HepG2 (cell line): ENCODE measurements around the gene ZNF221. TPM values are rescaled to one million over a fixed set of nuclear protein-coding genes. Genes with fewer than 3 reads are reported as not detected.

Experiments
- ATAC-seq: fragments of 200-7000 bp; cut with Tn5 transposase; 3 replicates; pipeline ENCODE4 v1.9.1; 2020; ENCODE audit warnings: mild to moderate bottlenecking, moderate library complexity
- BruUV-seq: library from RNA; stranded (reverse); fragments of 400-500 nt; replicated peaks from 2 replicates; lab custom pipeline; 2021; lab: Mats Ljungman, UMichigan
- CTCF ChIA-PET: fragments of 300-600 bp; formaldehyde crosslinking; extraction: SDS; loops from one replicate; lab custom pipeline; 2021; ENCODE audit warnings: low total read pairs, inconsistent platforms, low intra/inter-chr PET ratio; lab: Yijun Ruan, JAX
- POLR2A ChIA-PET: fragments of 350-600 bp; sonication (Branson Sonifier 250); formaldehyde crosslinking; loops from one replicate; lab custom pipeline; 2020; ENCODE audit warnings: antibody characterized with exemption, inconsistent platforms; lab: Yijun Ruan, JAX
- DNase-seq: peaks from one replicate; pipeline ENCODE4 v3.0.0-alpha.2; 2015; ENCODE audit warnings: low spot score
- FAIRE-seq: peaks from 3 replicates; lab custom pipeline; 2011; peaks lifted over from hg19 to GRCh38; lab: Jason Lieb, UNC
- H2AFZ ChIP-seq: one replicate; pipeline ENCODE4 v1.6.1; 2011; ENCODE audit warnings: low read length, inconsistent platforms
- H3K27ac ChIP-seq: fragments of 300-600 bp; 3 replicates; pipeline ENCODE4 v1.8.0; 2011; ENCODE audit warnings: mixed run types, mild to moderate bottlenecking, mixed read lengths, low read length, inconsistent platforms; ENCODE audit not compliant: insufficient read depth; ENCODE audit errors: extremely low read length
- H3K27me3 ChIP-seq, 2 experiments: fragments of 200-600 bp in 1 of 2; 2 replicates in 1 of 2; 3 replicates in 1 of 2; pipeline versions ENCODE4 v1.6.0 to v1.8.0; 2011; ENCODE audit warnings: low read length in 2 of 2, mild to moderate bottlenecking in 2 of 2, moderate library complexity in 2 of 2, inconsistent platforms in 1 of 2; ENCODE audit not compliant: insufficient read depth in 2 of 2, control insufficient read depth in 1 of 2
- H3K36me3 ChIP-seq, 2 experiments: fragments of 200-600 bp in 1 of 2; replicated peaks in 1 of 2; 2 replicates in 1 of 2; 3 replicates in 1 of 2; pipeline versions ENCODE4 v1.5.1 to v1.8.0; 2011; ENCODE audit warnings: low read length in 2 of 2, inconsistent platforms in 1 of 2; ENCODE audit not compliant: insufficient read depth in 2 of 2, control insufficient read depth in 1 of 2
- H3K4me1 ChIP-seq: 2 replicates; pipeline ENCODE4 v1.5.1; 2012; ENCODE audit warnings: low read length, inconsistent platforms; ENCODE audit not compliant: insufficient read depth
- H3K4me2 ChIP-seq: 2 replicates; pipeline ENCODE4 v1.6.0; 2011; ENCODE audit warnings: low read depth, low read length, inconsistent platforms
- H3K4me3 ChIP-seq, 3 experiments: fragments of 200-600 bp in 1 of 3; sonication (generic), shearing (Covaris generic) in 1 of 3; replicated peaks in 1 of 3; 2 replicates each; pipeline ENCODE4 v1.5.1; 2011 to 2016; ENCODE audit warnings: low read length in 3 of 3, inconsistent platforms in 2 of 3, low read depth in 2 of 3, mild to moderate bottlenecking in 2 of 3, control low read depth in 1 of 3, mixed read lengths in 1 of 3; ENCODE audit not compliant: insufficient read depth in 1 of 3
- H3K79me2 ChIP-seq: one replicate; pipeline ENCODE4 v1.6.1; 2011; ENCODE audit warnings: low read length, inconsistent platforms; ENCODE audit not compliant: insufficient read depth
- H3K9ac ChIP-seq: 2 replicates; pipeline ENCODE4 v1.6.0; 2011; ENCODE audit warnings: mild to moderate bottlenecking, low read depth, low read length, inconsistent platforms; ENCODE audit not compliant: insufficient read depth
- H3K9me3 ChIP-seq: 2 replicates; pipeline ENCODE4 v1.5.1; 2012; ENCODE audit warnings: mild to moderate bottlenecking, low read length
- H4K20me1 ChIP-seq: 2 replicates; pipeline ENCODE4 v1.6.0; 2011; ENCODE audit warnings: inconsistent platforms, mild to moderate bottlenecking, low read length, moderate library complexity; ENCODE audit not compliant: insufficient read depth
- CEBPB ChIP-seq: IDR thresholded peaks from 2 replicates; pipeline ENCODE4 v1.6.1; 2011; ENCODE audit warnings: low read depth, low read length, improper control_type of control experiment, borderline replicate concordance
- CREB1 ChIP-seq, 2 experiments: fragments of 450-650 bp in 1 of 2; IDR thresholded peaks; 2 replicates each; pipeline ENCODE4 v1.6.1; 2016 to 2017; ENCODE audit warnings: control low read depth in 1 of 2, mild to moderate bottlenecking in 1 of 2, missing compliant biosample characterization in 1 of 2, missing genetic modification characterization in 1 of 2
- DMAP1 ChIP-seq: IDR thresholded peaks from 2 replicates; pipeline ENCODE4 v1.6.1; 2016
- EED ChIP-seq: sonication (generic); formaldehyde crosslinking; IDR thresholded peaks from 2 replicates; pipeline ENCODE4 v1.5.0; 2020; ENCODE audit warnings: mild to moderate bottlenecking, missing genetic modification reagents
- EHMT2 ChIP-seq: fragments of 200-600 bp; sonication (generic); IDR thresholded peaks from 2 replicates; pipeline ENCODE4 v1.7.0; 2017; ENCODE audit warnings: antibody characterized with exemption, low read depth, low read length, borderline replicate concordance
- FLYWCH1 ChIP-seq: sonication (generic); formaldehyde crosslinking; IDR thresholded peaks from 2 replicates; pipeline ENCODE4 v1.8.1; 2023; ENCODE audit warnings: mild to moderate bottlenecking, missing genetic modification reagents
- TFDP2 ChIP-seq: sonication (generic); formaldehyde crosslinking; IDR thresholded peaks from 2 replicates; pipeline ENCODE4 v1.4.0; 2020; ENCODE audit warnings: missing genetic modification reagents
- ZBTB42 ChIP-seq: sonication (generic); formaldehyde crosslinking; IDR thresholded peaks from 2 replicates; pipeline ENCODE4 v1.5.0; 2020; ENCODE audit warnings: mild to moderate bottlenecking, missing genetic modification reagents
- ZFP90 ChIP-seq: sonication (generic); formaldehyde crosslinking; IDR thresholded peaks from 2 replicates; pipeline ENCODE4 v1.8.0; 2022; ENCODE audit warnings: missing genetic modification reagents, mild to moderate bottlenecking, inconsistent platforms, borderline replicate concordance
- WGBS: methylation state at CpG from one replicate; pipeline ENCODE4 v1.1.6; 2017; ENCODE audit warnings: low lambda C conversion rate; 5-methylcytosine and 5-hydroxymethylcytosine counted together
- in situ Hi-C: cut with HindIII; loops from 2 replicates; pipeline ENCODE4 v1.10.0; 2017; ENCODE audit warnings: low pct_unique_long_range_greater_than_20kb; ENCODE audit not compliant: extremely low pct_ligation_motif_present
- intact Hi-C: fragments of 100-400 bp; cut with micrococcal nuclease; formaldehyde crosslinking; loops from one replicate; pipeline ENCODE4 v1.10.0; 2022; ENCODE audit not compliant: unreplicated experiment
- polyA plus RNA-seq, 8 experiments: library from polyadenylated mRNA; depleted of rRNA in 3 of 8; stranded (reverse) in 7 of 8; unstranded in 1 of 8; fragments of >200 nt; fragmentation: Illumina TruSeq in 4 of 8; extraction: Trizol in 4 of 8; gene quantifications; 2 replicates each; pipeline versions ENCODE4 v1.2.1 to v1.2.3, GENCODE V29; 2011 to 2016; ENCODE audit warnings: low read depth in 4 of 8, missing spikeins in 1 of 8, mixed read lengths in 1 of 8; ENCODE audit not compliant: insufficient read depth in 1 of 8
- total RNA-seq, 5 experiments: library from RNA; depleted of rRNA; stranded (reverse); fragments of >200 nt; fragmentation: Illumina TruSeq; extraction: Trizol; gene quantifications; 2 replicates each; pipeline ENCODE4 v1.2.3, GENCODE V29; 2016; ENCODE audit warnings: low read depth in 1 of 5
- TF ChIP-seq, protein P1 (sequence below): sonication (generic); formaldehyde crosslinking; IDR thresholded peaks from 2 replicates; pipeline ENCODE4 v1.4.0; 2020; ENCODE audit warnings: missing genetic modification reagents
- TF ChIP-seq, protein P2 (sequence below): sonication (generic); formaldehyde crosslinking; IDR thresholded peaks from 2 replicates; pipeline ENCODE4 v1.4.0; 2020; ENCODE audit warnings: mild to moderate bottlenecking, missing genetic modification reagents
- TF ChIP-seq, protein P3 (sequence below): sonication (generic); formaldehyde crosslinking; IDR thresholded peaks from 2 replicates; pipeline ENCODE4 v1.5.1; 2020; ENCODE audit warnings: missing genetic modification reagents, mild to moderate bottlenecking, borderline replicate concordance

The ZNF221 gene
- total and polyA plus RNA-seq, 2 of the 13 experiments (the other 11 are each of a cell fraction or from before 2014, with no cell fraction given) = 0.48 to 3.4 TPM

DNA sequence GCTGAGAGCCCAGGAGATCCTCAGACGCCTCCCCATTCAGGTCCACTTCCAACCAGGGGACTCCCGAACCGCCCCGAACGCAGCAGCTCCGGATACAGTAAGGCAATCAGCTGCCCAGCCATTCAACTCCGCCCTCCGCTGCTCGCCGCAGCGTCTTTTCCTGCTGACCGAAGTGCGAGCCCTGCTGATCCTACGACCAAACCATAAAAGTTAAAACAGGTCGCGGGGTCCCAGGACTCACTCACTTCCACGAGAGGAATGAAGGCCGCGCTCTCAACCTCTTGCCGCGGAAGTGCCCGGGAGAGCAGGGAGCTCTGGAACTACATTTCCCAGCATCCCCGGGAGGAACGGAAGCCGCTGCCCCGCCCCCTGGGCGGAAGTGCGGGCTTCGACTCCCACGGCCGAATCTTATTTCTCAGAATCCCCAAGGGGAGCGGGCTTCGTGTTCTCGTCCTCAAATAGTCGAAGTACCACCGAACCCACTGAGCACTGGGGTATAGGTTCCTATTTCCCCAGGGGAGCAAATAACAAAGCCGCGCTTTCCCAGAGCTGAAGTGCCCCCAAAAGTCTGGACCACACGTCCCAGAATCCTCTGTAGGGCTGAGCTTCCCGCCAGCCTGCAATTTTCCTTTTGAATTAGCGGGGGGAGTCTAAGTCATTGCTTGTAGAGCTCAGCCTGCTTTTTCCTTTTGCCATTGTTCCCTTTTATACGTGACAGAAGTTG is 15.9 kb upstream of the ZNF221 start, which contains the start of gene ZNF45:
Gene ZNF45 (minus strand): TSS at position 298 of the 724 bp plus-strand sequence. CDS start 13,097 bp downstream, outside the sequence.
- Histone ChIP-seq H3K36me3 (peaks cover 1 to 7% of the 10 kb centered on the region in 2 experiments; a peak in 2 of 5 replicates), H3K27ac (peak within 1 kb of the TSS; percentile 82), H3K27me3 (no peaks in the 10 kb centered on the region), H2AFZ (peak within 1 kb of the TSS; percentile 90), H3K4me3 (peak within 1 kb of the TSS; percentile 81 to 94 (median 93)), H3K9ac (peak within 1 kb of the TSS; percentile 81), H3K9me3 (0 out of 2 replicates have a peak, but pooled peaks cover 6% of the 10 kb centered on the region), H3K4me2 (peak within 1 kb of the TSS; percentile 81), H4K20me1 (no peaks in the 10 kb centered on the region), H3K79me2 (no peaks in the 10 kb centered on the region), H3K4me1 (peaks cover 7% of the 10 kb centered on the region; the same call in 1 of the 2 replicates)
- DNase-seq (peak; percentile 88), ATAC-seq (peak; percentile 98), FAIRE-seq (no peak)
- in situ Hi-C loops (no loop called here), intact Hi-C loops (loop anchor here (2.0 to 10.0 kb wide), 4 partner anchors 16 to 178 kb away; partner anchors contain the start of genes ZNF221, ZNF225, ZNF230 and ZNF283)
- ChIA-PET POLR2A (interaction anchor here (0.6 to 2.1 kb wide), 18 partner anchors 10 to 565 kb away, joined by 3 to 36 read pairs (median 4); partner anchors contain the start of genes ZNF221, ZNF222, ZNF225 and ZNF226), CTCF (no interaction called here)
- BruUV-seq = TSS peak; percentile 90
- WGBS = 0% methylated on average over 14 of the region's 42 CpGs
- TF ChIP-seq CEBPB = no peak
- TF ChIP-seq TFDP2 (CRISPR knock-in tag) = peak; percentile 85
- TF ChIP-seq, protein P1, sequence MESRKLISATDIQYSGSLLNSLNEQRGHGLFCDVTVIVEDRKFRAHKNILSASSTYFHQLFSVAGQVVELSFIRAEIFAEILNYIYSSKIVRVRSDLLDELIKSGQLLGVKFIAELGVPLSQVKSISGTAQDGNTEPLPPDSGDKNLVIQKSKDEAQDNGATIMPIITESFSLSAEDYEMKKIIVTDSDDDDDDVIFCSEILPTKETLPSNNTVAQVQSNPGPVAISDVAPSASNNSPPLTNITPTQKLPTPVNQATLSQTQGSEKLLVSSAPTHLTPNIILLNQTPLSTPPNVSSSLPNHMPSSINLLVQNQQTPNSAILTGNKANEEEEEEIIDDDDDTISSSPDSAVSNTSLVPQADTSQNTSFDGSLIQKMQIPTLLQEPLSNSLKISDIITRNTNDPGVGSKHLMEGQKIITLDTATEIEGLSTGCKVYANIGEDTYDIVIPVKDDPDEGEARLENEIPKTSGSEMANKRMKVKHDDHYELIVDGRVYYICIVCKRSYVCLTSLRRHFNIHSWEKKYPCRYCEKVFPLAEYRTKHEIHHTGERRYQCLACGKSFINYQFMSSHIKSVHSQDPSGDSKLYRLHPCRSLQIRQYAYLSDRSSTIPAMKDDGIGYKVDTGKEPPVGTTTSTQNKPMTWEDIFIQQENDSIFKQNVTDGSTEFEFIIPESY (CRISPR knock-in tag) = no peak
- TF ChIP-seq, protein P2, sequence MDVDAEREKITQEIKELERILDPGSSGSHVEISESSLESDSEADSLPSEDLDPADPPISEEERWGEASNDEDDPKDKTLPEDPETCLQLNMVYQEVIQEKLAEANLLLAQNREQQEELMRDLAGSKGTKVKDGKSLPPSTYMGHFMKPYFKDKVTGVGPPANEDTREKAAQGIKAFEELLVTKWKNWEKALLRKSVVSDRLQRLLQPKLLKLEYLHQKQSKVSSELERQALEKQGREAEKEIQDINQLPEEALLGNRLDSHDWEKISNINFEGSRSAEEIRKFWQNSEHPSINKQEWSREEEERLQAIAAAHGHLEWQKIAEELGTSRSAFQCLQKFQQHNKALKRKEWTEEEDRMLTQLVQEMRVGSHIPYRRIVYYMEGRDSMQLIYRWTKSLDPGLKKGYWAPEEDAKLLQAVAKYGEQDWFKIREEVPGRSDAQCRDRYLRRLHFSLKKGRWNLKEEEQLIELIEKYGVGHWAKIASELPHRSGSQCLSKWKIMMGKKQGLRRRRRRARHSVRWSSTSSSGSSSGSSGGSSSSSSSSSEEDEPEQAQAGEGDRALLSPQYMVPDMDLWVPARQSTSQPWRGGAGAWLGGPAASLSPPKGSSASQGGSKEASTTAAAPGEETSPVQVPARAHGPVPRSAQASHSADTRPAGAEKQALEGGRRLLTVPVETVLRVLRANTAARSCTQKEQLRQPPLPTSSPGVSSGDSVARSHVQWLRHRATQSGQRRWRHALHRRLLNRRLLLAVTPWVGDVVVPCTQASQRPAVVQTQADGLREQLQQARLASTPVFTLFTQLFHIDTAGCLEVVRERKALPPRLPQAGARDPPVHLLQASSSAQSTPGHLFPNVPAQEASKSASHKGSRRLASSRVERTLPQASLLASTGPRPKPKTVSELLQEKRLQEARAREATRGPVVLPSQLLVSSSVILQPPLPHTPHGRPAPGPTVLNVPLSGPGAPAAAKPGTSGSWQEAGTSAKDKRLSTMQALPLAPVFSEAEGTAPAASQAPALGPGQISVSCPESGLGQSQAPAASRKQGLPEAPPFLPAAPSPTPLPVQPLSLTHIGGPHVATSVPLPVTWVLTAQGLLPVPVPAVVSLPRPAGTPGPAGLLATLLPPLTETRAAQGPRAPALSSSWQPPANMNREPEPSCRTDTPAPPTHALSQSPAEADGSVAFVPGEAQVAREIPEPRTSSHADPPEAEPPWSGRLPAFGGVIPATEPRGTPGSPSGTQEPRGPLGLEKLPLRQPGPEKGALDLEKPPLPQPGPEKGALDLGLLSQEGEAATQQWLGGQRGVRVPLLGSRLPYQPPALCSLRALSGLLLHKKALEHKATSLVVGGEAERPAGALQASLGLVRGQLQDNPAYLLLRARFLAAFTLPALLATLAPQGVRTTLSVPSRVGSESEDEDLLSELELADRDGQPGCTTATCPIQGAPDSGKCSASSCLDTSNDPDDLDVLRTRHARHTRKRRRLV (CRISPR knock-in tag) = peak; percentile 78; the same call in 1 of the 2 replicates
- TF ChIP-seq, protein P3, sequence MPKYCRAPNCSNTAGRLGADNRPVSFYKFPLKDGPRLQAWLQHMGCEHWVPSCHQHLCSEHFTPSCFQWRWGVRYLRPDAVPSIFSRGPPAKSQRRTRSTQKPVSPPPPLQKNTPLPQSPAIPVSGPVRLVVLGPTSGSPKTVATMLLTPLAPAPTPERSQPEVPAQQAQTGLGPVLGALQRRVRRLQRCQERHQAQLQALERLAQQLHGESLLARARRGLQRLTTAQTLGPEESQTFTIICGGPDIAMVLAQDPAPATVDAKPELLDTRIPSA (CRISPR knock-in tag) = no peak
- TF ChIP-seq ZFP90 (CRISPR knock-in tag) = peak; percentile 64; the same call in 1 of the 2 replicates
- no peak for TF ChIP-seq EED (CRISPR knock-in tag)
- no peak for TF ChIP-seq EHMT2
- TF ChIP-seq CREB1 (IDR thresholded peaks at IDR 0.05) = no peak
- peak; percentile 78 for TF ChIP-seq CREB1 (CRISPR knock-in tag; IDR thresholded peaks at IDR 0.05)
- no peak for TF ChIP-seq FLYWCH1
- TF ChIP-seq DMAP1 (CRISPR knock-in tag) = peak; percentile 56; the same call in 1 of the 2 replicates
- TF ChIP-seq ZBTB42 (CRISPR knock-in tag) = no peak
